ENCODE measurements around the gene CPNE8. TPM values are rescaled to one million over a fixed set of nuclear protein-coding genes. Genes with fewer than 3 reads are reported as not detected.
"Not testable (repeated sequence)": the region's sequence is repeated elsewhere in the genome, so short reads cannot be mapped to it uniquely, and the experiment has no call there.

The CPNE8 gene
- total RNA-seq, 1 donor from 2014 or later = 33.0 TPM

- intact Hi-C loops (cut with DNase I) = no loop called here
- H3K27ac ChIP-seq = no peak overlapping the region
- no peaks in the 10 kb centered on the region for H3K9me3 ChIP-seq
- no peaks in the 10 kb centered on the region for H3K4me1 ChIP-seq
- no peak for TF ChIP-seq CTCF (IDR thresholded peaks at IDR 0.05)
- DNase-seq (no peak), ATAC-seq (no peak)
- no peak overlapping the region for H3K4me3 ChIP-seq
- H3K27me3 ChIP-seq (ENCODE audit: low read depth) = no peaks in the 10 kb centered on the region
- peaks cover 5% of the 10 kb centered on the region for H3K36me3 ChIP-seq
Measured at GRCh38 chr12:38761111-38761510, 144.3 kb downstream of the CPNE8 start.

- DNase-seq (no peak), ATAC-seq (no peak)
- Histone ChIP-seq H3K27me3 (ENCODE audit: low read depth) (no peaks in the 10 kb centered on the region), H3K36me3 (peaks cover 5% of the 10 kb centered on the region), H3K4me1 (no peaks in the 10 kb centered on the region), H3K27ac (no peak overlapping the region), H3K9me3 (no peaks in the 10 kb centered on the region), H3K4me3 (no peak overlapping the region)
- intact Hi-C loops (cut with DNase I) = no loop called here
- TF ChIP-seq CTCF (IDR thresholded peaks at IDR 0.05) = no peak
Measured at GRCh38 chr12:38759621-38760020, 145.8 kb downstream of the CPNE8 start.

- no peak for TF ChIP-seq CTCF (IDR thresholded peaks at IDR 0.05)
Measured at GRCh38 chr12:38746744-38747143, 158.6 kb downstream of the CPNE8 start.

GRCh38 chr12:38745601-38746000 lies 159.8 kb downstream of the CPNE8 start:
- H3K27me3 ChIP-seq (ENCODE audit: low read depth) = no peaks in the 10 kb centered on the region
- no peaks in the 10 kb centered on the region for H3K4me1 ChIP-seq
- intact Hi-C loops (cut with DNase I) = no loop called here
- TF ChIP-seq CTCF (IDR thresholded peaks at IDR 0.05) = no peak
- no peak overlapping the region for H3K4me3 ChIP-seq
- ATAC-seq = no peak
- H3K9me3 ChIP-seq = no peaks in the 10 kb centered on the region
- DNase-seq = no peak
- no peak overlapping the region for H3K27ac ChIP-seq
- no peaks in the 10 kb centered on the region for H3K36me3 ChIP-seq

More at GRCh38 chr12:38746744-38747143, 158.6 kb downstream of the CPNE8 start:
- Histone ChIP-seq H3K4me1 (no peaks in the 10 kb centered on the region), H3K9me3 (no peaks in the 10 kb centered on the region), H3K27ac (no peak overlapping the region), H3K36me3 (no peaks in the 10 kb centered on the region), H3K27me3 (ENCODE audit: low read depth) (no peaks in the 10 kb centered on the region), H3K4me3 (no peak overlapping the region)
- ATAC-seq = no peak
- no peak for DNase-seq
- intact Hi-C loops (cut with DNase I) = no loop called here

GRCh38 chr12:38744041-38744440 lies 161.3 kb downstream of the CPNE8 start:
- H3K27me3 ChIP-seq (ENCODE audit: low read depth) = no peaks in the 10 kb centered on the region
- H3K9me3 ChIP-seq = no peaks in the 10 kb centered on the region
- H3K36me3 ChIP-seq = no peaks in the 10 kb centered on the region
- H3K27ac ChIP-seq = no peak overlapping the region
- intact Hi-C loops (cut with DNase I) = no loop called here
- H3K4me1 ChIP-seq = no peaks in the 10 kb centered on the region
- H3K4me3 ChIP-seq = no peak overlapping the region
- TF ChIP-seq CTCF (IDR thresholded peaks at IDR 0.05) = no peak
- no peak for ATAC-seq
- no peak for DNase-seq

- H3K4me1 ChIP-seq; H3K27ac ChIP-seq; intact Hi-C loops (cut with DNase I): not testable (repeated sequence)
Measured at GRCh38 chr12:38742496-38742895, 162.9 kb downstream of the CPNE8 start.

More at GRCh38 chr12:38742496-38742895, 162.9 kb downstream of the CPNE8 start:
- not testable (repeated sequence) for H3K27me3 ChIP-seq (ENCODE audit: low read depth); H3K9me3 ChIP-seq; H3K36me3 ChIP-seq; DNase-seq; ATAC-seq; H3K4me3 ChIP-seq

Data from lower lobe of right lung (tissue), 2 donors.